ENCODE results near the gene TPCN1. TPM values are rescaled to one million over a fixed set of nuclear protein-coding genes. Genes with fewer than 3 reads are reported as not detected.
A peak's percentile ranks its signal among the peaks of the same experiment; 100 is the strongest.

TPCN1 gene
- 10 to 100 TPM; 15.5 to 48.8 (median 34.5) TPM for total RNA-seq

GRCh38 chr12:113221181-113221996 lies at the start of gene TPCN1:
TPCN1 (plus strand) TSS chr12:113221464; CDS start chr12:113226853, 5,389 bp downstream.
- 0 to 1% methylated on average over 13 to 15 of the region's 68 CpGs for WGBS, 2 donors

DNA sequence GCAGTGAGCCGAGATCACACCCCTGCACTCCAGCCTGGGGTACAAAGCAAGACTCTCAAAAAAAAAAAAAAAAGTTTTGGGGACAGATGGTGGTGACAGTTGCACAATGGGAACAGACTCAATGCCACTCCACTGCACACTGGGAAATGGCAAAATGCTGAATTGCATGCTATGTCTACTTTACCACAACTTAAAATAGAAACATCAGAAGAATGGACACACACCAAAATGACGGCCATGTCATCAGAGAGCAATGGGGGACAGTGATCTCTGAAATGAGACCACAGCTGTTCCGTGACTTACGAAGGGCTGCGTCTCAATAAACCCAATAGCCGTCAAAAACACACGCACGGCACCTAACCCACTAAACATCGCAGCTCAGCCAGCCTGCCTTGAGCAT lies 49.7 kb upstream of the TPCN1 start:
- intact Hi-C loops (cut with DNase I): loop anchor here (5.0 kb wide), 1 partner anchor 124 kb away; no protein-coding TSS in a partner anchor
- Histone ChIP-seq H3K4me1 (no peaks in the 10 kb centered on the region), H3K27me3 (no peaks in the 10 kb centered on the region), H3K4me3 (no peak overlapping the region), H3K27ac (no peak overlapping the region), H3K9me3 (no peaks in the 10 kb centered on the region), H3K36me3 (peaks cover 24 to 100% (median 75%) of the 10 kb centered on the region in 3 donors)
- 93 to 95% methylated on average over 9 of the region's 9 CpGs for WGBS, 2 donors
- TF ChIP-seq POLR2A (IDR thresholded peaks at IDR 0.05) (no peak), CTCF (IDR thresholded peaks at IDR 0.05) (no peak)
- no peak for DNase-seq

More at GRCh38 chr12:113221181-113221996, at the start of gene TPCN1:
- DNase-seq: peak; percentile 96
- Histone ChIP-seq H3K27ac (peak within 1 kb of the TSS; percentile 94 to 96 (median 94)), H3K4me1 (peaks cover 17 to 59% (median 21%) of the 10 kb centered on the region in 3 donors), H3K27me3 (no peaks in the 10 kb centered on the region), H3K4me3 (peak within 1 kb of the TSS; percentile 76 to 95 (median 86)), H3K36me3 (peaks cover 0 to 3% (median 0%) of the 10 kb centered on the region in 3 donors), H3K9me3 (no peaks in the 10 kb centered on the region)
- TF ChIP-seq POLR2A (IDR thresholded peaks at IDR 0.05) (peak in 3 of 4 donors; percentile 96 to 99 (median 99)), CTCF (IDR thresholded peaks at IDR 0.05) (peak in 4 of 6 experiments; percentile 20 to 39 (median 32))
- intact Hi-C loops (cut with DNase I): no loop called here

DNA sequence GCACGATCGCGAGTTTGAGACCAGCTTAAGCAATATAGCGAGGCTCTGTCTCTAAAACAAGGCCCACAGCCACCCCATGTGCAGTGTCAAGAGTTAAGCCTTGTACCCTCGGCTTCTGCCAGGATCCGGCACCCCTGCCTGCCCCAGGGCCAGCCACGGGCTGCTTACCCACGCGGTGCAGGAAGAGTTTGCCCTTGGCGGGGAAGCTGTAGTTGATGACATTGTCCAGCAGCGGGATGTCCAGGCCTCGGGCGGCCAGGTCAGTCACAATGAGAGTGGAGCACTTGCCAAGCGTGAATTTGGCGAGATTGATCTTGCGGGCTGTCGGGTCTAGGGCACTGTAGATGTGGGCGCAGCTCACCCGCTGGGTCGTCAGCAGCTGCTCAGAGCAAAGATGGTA lies 49.1 kb upstream of the TPCN1 start:
- H3K4me3 ChIP-seq: no peak overlapping the region
- no peak for DNase-seq
- WGBS, 2 donors: 94 to 100% methylated on average over 4 to 11 of the region's 20 CpGs

DNA sequence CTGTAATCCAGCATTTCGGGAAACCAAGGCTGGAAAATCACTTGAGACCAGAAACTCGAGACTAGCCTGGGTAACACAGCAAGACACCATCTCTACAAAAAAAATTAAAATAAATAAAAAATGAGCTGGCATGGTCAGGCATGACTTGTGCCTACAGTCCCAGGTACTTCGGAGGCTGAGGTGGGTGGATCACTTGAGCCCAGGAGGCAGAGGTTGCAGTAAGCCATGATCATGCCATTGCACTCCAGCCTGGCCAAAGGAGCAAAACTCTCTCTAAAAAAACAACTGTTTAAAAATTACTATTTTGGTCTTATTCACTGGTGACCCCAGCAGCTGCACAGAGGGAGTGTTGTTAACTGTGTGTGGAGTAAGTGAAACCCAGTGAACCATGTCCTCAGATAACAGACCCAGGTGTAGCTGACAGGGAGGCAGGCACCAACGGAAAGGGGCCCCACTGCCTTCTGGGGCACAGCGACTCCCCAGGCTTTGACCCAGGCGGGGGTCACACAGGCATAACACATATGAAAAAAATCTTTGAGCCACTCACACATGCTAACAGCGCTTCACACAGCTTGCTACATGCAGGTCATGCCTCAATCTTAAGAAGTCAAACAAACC lies 48.1 kb upstream of the TPCN1 start:
- Histone ChIP-seq H3K27me3 (no peaks in the 10 kb centered on the region), H3K36me3 (peaks cover 31 to 100% (median 78%) of the 10 kb centered on the region in 3 donors), H3K4me1 (no peaks in the 10 kb centered on the region), H3K9me3 (no peaks in the 10 kb centered on the region), H3K4me3 (no peak overlapping the region), H3K27ac (no peak overlapping the region)
- TF ChIP-seq CTCF (IDR thresholded peaks at IDR 0.05) (no peak), POLR2A (IDR thresholded peaks at IDR 0.05) (no peak)
- no peak for DNase-seq
- intact Hi-C loops (cut with DNase I): loop anchor here (5.0 kb wide), 1 partner anchor 126 kb away; no protein-coding TSS in a partner anchor
- 80 to 93% methylated on average over 7 of the region's 7 CpGs for WGBS, 2 donors

More for the DNA sequence above, 49.1 kb upstream of the TPCN1 start:
- TF ChIP-seq CTCF (IDR thresholded peaks at IDR 0.05) (no peak), POLR2A (IDR thresholded peaks at IDR 0.05) (no peak)
- H3K4me1 ChIP-seq: no peaks in the 10 kb centered on the region
- H3K36me3 ChIP-seq: peaks cover 30 to 100% (median 78%) of the 10 kb centered on the region in 3 donors
- intact Hi-C loops (cut with DNase I): loop anchor here (5.0 kb wide), 1 partner anchor 125 kb away; no protein-coding TSS in a partner anchor
- H3K9me3 ChIP-seq: no peaks in the 10 kb centered on the region
- no peaks in the 10 kb centered on the region for H3K27me3 ChIP-seq
- no peak overlapping the region for H3K27ac ChIP-seq
